Breast epithelium (tissue), 3 donors: ENCODE measurements around the gene ANG.

ENCODE experiments used
- POLR2A ChIP-seq: fragments of 450-650 bp; IDR thresholded peaks from one replicate; pipeline ENCODE4 v1.6.1; 2016; ENCODE audit warnings: antibody characterized with exemption, mild to moderate bottlenecking, moderate library complexity
- POLR2AphosphoS5 ChIP-seq, 3 donors: sonication (generic); formaldehyde crosslinking; IDR thresholded peaks; one replicate each; pipeline ENCODE4 v1.6.1; 2017; ENCODE audit warnings: antibody characterized with exemption in 3 of 3

- TF ChIP-seq POLR2AphosphoS5 (IDR thresholded peaks at IDR 0.05) (no peak), POLR2A (no peak)
These were observed 44.0 kb upstream of the ANG start for GRCh38 chr14:20644520-20644919.
